ENCODE results near the gene ECM1. TPM values are rescaled to one million over a fixed set of nuclear protein-coding genes. Genes with fewer than 3 reads are reported as not detected.

The ECM1 gene
- total RNA-seq, 1 donor, result 20.3 TPM

GRCh38 chr1:150548632-150549495 lies 41.0 kb downstream of the ECM1 start, which contains the start of gene ADAMTSL4:
Gene ADAMTSL4, plus strand, starts transcription at chr1:150549408. Its CDS starts 2,881 bp downstream, at chr1:150552289.
- DNase-seq (ENCODE audit: low read depth), result peak; percentile 89
- TF ChIP-seq, protein P1, sequence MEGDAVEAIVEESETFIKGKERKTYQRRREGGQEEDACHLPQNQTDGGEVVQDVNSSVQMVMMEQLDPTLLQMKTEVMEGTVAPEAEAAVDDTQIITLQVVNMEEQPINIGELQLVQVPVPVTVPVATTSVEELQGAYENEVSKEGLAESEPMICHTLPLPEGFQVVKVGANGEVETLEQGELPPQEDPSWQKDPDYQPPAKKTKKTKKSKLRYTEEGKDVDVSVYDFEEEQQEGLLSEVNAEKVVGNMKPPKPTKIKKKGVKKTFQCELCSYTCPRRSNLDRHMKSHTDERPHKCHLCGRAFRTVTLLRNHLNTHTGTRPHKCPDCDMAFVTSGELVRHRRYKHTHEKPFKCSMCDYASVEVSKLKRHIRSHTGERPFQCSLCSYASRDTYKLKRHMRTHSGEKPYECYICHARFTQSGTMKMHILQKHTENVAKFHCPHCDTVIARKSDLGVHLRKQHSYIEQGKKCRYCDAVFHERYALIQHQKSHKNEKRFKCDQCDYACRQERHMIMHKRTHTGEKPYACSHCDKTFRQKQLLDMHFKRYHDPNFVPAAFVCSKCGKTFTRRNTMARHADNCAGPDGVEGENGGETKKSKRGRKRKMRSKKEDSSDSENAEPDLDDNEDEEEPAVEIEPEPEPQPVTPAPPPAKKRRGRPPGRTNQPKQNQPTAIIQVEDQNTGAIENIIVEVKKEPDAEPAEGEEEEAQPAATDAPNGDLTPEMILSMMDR (IDR thresholded peaks at IDR 0.05; ENCODE audit: insufficient read depth, low read depth, low read length), result peak; percentile 28
- H3K4me3 ChIP-seq (ENCODE audit: low read depth, low read length), result peak within 1 kb of the TSS; percentile 64

DNA sequence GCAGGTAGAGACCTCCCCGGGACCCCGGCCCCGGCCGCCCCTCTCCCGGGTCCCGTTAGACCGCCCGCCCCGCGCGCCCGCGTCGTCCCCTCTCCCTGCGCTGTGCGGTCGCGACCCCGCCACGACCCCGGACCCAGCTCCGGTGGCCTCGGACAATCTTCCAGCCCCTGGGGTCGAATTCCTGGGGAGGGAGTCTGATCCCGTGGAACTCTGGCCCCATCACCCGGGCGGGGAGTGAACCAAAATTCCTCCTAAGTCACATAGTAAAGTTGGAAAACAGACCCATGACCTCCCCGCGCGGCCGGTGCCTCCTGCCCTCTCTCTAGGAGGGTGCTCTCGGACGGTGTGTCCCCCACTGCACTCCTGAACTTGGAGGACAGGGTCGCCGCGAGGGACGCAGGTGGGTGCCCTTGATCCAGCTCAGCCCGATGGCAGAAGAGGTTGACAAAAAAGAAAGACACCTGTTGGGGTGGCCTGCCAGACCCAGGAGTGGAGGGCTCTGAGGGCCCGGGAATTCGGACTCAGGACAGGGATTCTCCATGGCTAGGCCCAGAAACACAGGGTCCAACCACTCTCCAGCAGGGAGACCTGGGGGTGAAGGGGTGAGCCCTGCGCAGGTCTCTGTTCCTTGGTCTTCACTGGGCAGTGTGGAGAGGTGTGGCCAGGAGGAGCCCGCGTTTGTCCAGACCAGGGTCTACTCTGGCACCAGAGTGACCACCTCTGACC lies 41.8 kb downstream of the ECM1 start:
- TF ChIP-seq, protein P1 (IDR thresholded peaks at IDR 0.05; ENCODE audit: insufficient read depth, low read depth, low read length), result peak; percentile 6
- no peak for DNase-seq (ENCODE audit: low read depth)
- peak overlapping the region; percentile 64 for H3K4me3 ChIP-seq (ENCODE audit: low read depth, low read length)

DNA sequence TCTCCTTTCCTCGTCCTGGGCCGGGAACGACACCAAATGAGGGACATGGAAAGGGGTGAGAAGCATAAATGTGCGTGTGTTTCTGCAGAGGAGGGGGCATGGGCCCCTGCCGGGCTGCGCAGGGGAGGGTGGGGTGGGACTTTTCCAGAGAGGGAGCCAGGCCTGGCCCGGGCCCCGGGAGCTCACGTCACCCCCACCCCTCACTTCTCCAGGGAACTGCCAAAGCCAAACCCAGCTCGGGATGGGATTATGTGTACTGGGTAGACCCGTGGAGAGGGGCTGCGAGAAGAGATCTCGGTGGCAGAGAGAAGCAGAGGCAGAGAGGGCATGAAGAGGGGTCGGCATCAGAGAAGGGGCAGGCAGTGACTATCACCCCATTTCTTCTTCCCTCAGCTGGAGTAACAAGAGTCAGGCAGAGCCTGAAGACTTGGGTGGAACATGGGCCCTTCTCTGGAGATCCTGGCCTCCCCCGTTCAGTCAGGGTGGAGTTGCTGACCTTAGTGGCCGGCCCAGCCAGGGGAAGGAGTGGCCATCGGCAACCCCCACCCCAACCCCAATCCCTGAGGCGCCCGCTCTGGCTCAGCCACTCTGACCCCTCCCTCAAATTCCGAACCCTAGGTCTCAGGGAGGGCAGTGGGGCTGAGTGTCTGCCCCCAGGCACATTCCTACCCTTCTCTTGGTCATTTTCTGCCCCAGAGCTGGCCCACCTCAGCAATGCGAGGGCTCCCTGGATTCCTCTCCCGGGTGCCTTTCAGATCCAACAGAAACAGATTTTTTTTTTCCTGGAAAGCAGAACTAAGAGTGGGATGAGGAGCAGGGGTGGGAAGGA lies 42.5 kb downstream of the ECM1 start:
- peak; percentile 31 for DNase-seq (ENCODE audit: low read depth)
- TF ChIP-seq, protein P1 (IDR thresholded peaks at IDR 0.05; ENCODE audit: insufficient read depth, low read depth, low read length), result no peak
- H3K4me3 ChIP-seq (ENCODE audit: low read depth, low read length), result peak overlapping the region; percentile 64

- peak overlapping the region; percentile 12 for H3K4me3 ChIP-seq (ENCODE audit: low read depth, low read length)
- DNase-seq (ENCODE audit: low read depth), result no peak
- TF ChIP-seq, protein P1 (IDR thresholded peaks at IDR 0.05; ENCODE audit: insufficient read depth, low read depth, low read length), result no peak
Measured at GRCh38 chr1:150551051-150551783, 43.3 kb downstream of the ECM1 start.

DNA sequence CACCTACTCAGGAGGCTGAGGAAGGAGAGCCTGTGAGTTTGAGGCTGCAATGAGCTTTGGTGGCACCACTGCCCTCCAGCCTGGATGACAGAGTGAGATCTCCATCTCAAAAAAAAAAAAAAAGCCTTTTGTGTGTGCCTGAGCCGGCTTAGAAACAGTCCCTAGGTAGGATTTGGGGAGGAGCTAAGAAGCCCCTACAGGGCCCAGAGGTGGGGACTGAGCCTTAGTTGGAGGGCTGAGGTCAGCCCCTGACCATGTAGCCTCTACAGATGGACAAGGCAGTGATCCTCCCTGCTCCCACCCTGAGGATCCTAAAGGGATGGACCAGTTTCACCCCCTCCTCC lies 43.8 kb downstream of the ECM1 start:
- TF ChIP-seq, protein P1 (IDR thresholded peaks at IDR 0.05; ENCODE audit: insufficient read depth, low read depth, low read length), result no peak
- H3K4me3 ChIP-seq (ENCODE audit: low read depth, low read length), result no peak overlapping the region
- DNase-seq (ENCODE audit: low read depth), result no peak
